ENCODE data around the gene CDH22.

CDH22 gene

GRCh38 chr20:46296526-46297250 lies 11.6 kb downstream of the CDH22 start:
- no peak for DNase-seq

GRCh38 chr20:46293084-46293483 lies 15.2 kb downstream of the CDH22 start:
- no peak for DNase-seq

GRCh38 chr20:46291401-46291800 lies 16.9 kb downstream of the CDH22 start:
- DNase-seq = no peak

GRCh38 chr20:46289432-46289831 lies 18.9 kb downstream of the CDH22 start:
- DNase-seq = no peak

GRCh38 chr20:46286977-46287376 lies 21.3 kb downstream of the CDH22 start:
- DNase-seq = no peak

DNA sequence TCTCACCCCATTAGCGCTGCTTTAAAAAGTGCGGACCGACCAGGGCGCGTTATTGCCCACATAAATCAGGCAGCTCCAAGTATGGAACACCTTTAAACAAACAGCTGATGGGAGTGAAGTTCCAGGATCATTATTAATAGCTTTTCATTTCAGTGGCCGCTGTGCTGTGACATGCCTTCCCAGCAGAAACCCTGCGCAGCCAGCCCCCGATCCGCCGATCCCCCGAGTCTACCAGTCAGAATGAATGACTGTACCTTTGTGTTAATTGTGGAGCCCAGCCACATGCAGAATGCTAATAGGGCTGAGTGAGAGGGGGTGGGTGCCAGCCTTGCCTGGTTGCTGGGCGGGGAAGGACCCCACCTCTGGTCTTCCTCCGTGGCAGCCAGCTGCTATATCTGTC lies 21.9 kb downstream of the CDH22 start:
- DNase-seq = no peak

- DNase-seq = no peak
Observed at GRCh38 chr20:46285740-46286139, 22.6 kb downstream of the CDH22 start.

- DNase-seq = no peak
Observed at GRCh38 chr20:46285072-46285471, 23.2 kb downstream of the CDH22 start.

- DNase-seq = no peak
Observed at GRCh38 chr20:46284040-46284427, 24.3 kb downstream of the CDH22 start.

DNA sequence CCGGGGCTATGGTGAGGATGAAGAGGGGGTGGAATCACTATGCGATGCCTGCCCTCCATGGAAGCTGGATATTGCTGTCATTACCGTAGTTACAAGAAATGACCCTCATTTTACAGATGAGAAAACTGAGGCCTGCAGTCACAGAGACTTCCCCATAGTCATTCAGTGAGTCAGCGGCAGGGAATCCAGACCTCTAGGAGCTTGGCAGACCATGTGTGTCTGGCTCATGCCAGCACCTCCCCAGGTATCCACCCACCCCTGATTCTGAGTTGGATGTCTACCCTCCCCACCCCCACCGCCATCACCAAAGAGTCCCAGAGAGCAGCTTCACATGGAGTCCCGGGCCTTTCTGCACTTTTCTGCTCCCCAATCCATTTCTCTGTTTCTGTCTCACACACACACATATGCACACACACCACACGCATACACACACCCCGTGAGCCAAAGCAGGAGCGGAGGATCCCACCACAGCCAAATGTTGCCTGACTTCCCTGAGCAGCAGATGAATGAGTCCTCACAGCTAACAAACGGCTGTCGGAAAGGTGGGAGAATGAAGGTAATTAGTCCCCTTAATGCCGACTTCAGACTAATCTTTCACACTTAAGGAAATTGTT lies 24.8 kb downstream of the CDH22 start:
- no peak for DNase-seq

GRCh38 chr20:46282669-46283068 lies 25.6 kb downstream of the CDH22 start:
- no peak for DNase-seq

GRCh38 chr20:46279103-46279502 lies 29.2 kb downstream of the CDH22 start:
- DNase-seq = no peak

DNA sequence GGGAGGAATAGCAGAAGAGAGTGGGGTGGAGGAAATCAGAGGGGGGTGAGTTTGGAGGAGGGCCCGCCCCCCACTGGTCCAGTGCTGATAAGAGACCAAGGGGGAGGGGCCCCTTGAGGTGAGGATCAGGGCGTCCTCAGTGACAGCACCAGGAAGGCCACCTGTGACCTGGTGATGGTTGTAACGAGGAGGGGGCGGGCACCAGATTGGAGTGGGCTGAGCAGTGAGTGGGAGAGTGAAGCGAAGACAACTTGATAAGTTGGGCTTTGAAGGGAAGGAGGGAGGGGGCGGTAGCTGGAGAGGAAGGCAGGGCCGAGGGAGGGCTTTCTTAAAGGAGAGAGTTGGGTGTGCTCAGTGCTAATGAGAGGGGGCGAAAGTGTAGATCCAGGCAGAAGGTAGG lies 30.7 kb downstream of the CDH22 start:
- DNase-seq = no peak

DNA sequence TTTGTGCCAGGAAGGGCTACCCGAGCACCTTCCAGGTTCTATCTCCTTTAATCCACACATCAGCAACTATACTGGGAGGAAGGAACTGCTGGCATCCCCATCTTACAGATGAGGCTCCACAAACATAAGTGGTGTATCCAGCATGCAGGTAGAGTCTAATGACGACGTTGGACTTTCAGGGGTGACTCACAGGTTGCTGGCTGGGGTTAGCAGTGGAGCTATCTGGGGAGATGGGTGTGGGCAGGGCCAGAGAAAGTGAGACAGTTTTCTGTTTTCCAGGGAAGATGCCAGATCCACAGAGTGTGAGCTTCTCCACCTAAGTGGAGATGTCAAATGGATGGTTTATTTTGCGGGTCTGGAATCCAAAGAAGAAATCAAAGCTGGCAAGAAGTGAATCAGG lies 31.8 kb downstream of the CDH22 start:
- no peak for DNase-seq

DNA sequence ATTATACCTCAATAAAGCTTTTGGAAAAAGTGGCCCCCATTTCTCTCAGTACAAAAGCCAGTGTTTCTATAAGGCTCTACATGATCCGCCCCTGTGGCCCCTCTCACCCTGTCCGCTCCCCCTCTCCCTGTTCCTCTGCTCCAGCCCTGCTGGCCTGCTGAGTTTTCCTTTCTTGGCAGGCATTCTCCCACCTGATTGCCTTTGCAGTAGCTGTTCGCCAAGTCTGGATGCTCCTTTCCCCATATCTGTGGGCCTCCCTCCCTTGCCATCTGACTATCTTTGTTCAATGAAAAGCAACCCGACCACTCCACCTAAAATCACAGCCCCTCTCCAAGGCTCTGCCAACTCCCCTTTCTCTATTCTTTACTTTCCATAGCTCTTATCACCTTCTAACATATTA lies 33.2 kb downstream of the CDH22 start:
- DNase-seq = no peak

GRCh38 chr20:46273717-46274116 lies 34.6 kb downstream of the CDH22 start:
- no peak for DNase-seq

DNA sequence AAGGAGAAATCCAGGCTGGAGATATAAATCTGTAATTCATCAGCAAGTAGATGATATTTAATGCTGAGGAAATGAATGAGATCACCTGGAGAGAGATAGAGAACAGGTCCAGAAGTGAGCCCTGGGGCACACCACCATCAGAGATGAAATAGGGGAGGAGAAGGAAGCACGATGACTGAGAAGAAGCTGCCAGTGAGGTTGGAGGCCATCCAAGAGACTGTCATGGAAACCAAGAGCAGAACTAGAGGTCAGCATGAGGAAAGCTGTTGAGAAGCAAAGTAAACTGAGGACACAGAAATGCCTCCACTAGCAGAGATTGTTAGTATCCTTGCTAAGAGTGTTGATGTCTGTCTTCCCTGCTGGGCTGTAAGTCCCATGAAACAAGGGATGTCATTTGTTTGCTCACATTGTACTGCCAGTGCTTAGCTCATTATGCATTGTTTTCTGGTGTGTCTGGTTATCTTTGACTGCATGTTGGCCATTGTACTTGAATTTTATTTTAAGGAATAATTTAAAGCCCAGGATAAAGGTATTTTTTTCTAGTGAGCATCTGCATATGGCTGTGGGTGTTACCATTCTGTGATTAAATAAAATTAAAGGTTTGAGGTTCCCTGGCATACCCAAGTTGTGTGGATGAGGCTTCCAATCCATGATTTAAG lies 35.8 kb downstream of the CDH22 start:
- no peak for DNase-seq

DNA sequence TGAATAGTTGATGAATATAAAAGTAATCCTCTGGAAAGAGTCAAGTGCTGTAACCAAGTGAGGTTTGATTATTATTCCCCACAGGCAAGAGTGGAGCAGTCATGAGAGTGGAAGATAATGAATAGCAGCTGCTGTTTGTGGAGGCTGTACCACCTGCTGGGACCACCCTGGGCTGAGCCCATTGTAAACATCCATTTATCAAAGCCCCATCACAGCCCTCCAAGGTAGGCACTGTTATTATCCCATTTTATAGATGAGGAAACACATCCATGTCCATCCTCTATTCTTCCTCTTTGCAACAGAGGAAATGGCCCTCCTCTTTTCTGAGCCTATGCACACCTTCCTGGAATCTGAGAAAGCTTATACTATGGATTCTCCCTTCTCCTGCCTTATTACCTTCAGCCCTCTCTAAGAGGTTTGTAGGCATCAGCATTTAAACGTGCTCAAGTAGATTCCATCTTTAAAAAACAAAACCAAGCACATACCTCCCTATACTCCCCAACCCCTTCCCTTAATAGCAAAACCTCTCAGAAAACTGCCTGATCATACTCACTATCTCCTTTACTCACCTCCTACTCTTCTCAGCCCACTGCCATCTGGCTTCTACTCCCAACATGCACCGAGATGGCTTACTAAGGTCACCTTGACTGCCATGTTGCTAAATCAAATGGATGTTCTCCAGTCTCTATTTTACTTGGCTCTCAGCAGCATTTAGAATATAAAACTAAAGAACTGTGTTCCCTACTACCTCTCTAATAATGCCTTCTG lies 37.1 kb downstream of the CDH22 start:
- no peak for DNase-seq

GRCh38 chr20:46269372-46269771 lies 38.9 kb downstream of the CDH22 start:
- DNase-seq = no peak

DNA sequence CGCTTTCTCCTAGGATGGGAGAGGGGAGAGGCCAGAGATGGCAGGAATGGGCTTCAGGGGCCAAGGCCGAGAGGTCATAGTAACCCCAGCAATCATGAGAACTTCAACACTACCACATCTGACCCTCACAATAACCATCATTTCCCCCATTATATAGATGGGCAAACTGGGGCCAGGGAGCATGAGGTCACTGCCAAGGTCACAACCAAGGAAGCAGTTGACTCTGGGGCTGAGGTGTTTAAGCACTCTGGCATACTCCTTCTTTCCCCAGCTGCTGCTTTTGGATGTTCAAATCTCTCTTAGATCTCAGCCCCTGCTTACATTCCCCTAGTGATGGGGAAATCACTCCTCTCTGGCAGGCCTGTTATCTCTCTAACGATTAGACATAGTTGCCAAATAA lies 39.6 kb downstream of the CDH22 start:
- no peak for DNase-seq

GRCh38 chr20:46268131-46268614 lies 40.1 kb downstream of the CDH22 start:
- no peak for DNase-seq

DNA sequence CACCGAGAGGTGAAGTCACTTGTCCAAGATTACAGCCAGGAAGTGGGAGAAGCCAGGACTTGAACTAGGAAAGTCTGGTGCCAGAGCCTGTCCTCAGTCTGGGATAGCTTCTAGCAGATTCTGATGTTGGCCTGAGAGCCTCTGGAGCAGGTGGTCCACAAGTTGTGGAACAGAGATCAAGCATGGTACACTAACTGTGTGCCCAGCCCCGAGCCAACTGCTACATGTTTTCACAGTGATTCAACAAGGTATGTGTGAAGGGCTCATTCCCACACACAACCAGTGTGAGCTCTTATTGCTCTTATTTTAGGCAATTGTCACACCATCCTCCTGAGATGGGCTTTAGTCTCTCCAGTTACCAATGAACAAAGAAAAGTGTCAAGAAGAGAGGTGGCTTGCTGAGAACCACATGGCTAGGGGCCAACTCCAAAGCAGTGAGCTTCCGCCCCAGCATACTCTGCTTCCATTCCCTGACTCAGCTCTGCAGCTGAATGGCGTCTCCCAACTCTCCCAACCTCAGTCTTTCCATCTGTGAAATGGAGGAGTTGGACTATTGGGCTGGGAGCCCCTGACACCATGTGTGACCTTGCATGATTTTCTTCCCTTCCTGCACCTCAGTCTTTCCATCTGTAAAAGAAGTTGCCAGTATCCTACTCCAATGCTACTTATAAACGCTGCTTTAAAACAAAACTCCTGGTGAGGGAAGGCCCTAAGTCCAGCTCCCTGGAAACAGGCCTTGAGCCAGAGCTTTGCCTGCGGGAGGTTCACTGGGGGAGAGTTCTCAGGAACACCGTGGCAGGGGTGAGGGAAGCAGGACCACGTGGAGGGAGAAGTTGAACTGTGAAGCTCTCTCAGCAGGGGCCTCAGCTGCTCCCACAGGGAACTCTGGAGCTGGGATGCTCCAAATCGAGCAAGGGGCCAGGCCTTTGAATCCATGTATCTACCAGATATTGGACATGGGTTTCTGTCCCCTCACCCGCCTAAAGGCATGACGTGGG lies 40.9 kb downstream of the CDH22 start:
- no peak for DNase-seq

Measured in femur (tissue), 1 donor.